ENCODE results near the gene LRBA. TPM values are rescaled to one million over a fixed set of nuclear protein-coding genes. Genes with fewer than 3 reads are reported as not detected.

LRBA gene
- total and polyA plus RNA-seq, 9 of the 15 experiments (the other 6 are each of a cell fraction or from before 2014, with no cell fraction given), result 24.2 to 88.7 (median 59.7) TPM

GRCh38 chr4:150316332-150317205 is 698.5 kb downstream of the LRBA start (continued):
- no peak for TF ChIP-seq FOXP4 (CRISPR knock-in tag; IDR thresholded peaks at IDR 0.05; ENCODE audit: borderline replicate concordance)
- no peak for TF ChIP-seq GATA2 (CRISPR knock-in tag; IDR thresholded peaks at IDR 0.05)
- no peak for TF ChIP-seq RBM34 (IDR thresholded peaks at IDR 0.05; ENCODE audit: borderline replicate concordance, insufficient read depth, low read length)
- no peak for TF ChIP-seq ETS1 (conservative IDR thresholded peaks at IDR 0.05; ENCODE audit: control insufficient read depth, low read depth, low read length)
- TF ChIP-seq NR4A1 (CRISPR knock-in tag; IDR thresholded peaks at IDR 0.05), result no peak
- peak; percentile 93 for TF ChIP-seq NR4A1 (tag; IDR thresholded peaks at IDR 0.05)
- TF ChIP-seq HBP1 (CRISPR knock-in tag; IDR thresholded peaks at IDR 0.05), result no peak
- no peak for TF ChIP-seq ARID4B (CRISPR knock-in tag; IDR thresholded peaks at IDR 0.05)
- no peak for TF ChIP-seq NR2F6 (CRISPR knock-in tag; IDR thresholded peaks at IDR 0.05)
- no peak for TF ChIP-seq PHF21A (IDR thresholded peaks at IDR 0.05; ENCODE audit: borderline replicate concordance, low read depth)
- TF ChIP-seq SIN3A (IDR thresholded peaks at IDR 0.05; ENCODE audit: borderline replicate concordance in 2 of 2, control insufficient read depth in 1 of 2, low read depth in 2 of 2, low read length in 2 of 2), result no peak
- TF ChIP-seq DMBX1 (CRISPR knock-in tag; IDR thresholded peaks at IDR 0.05; ENCODE audit: borderline replicate concordance), result peak; percentile 93
- no peak for TF ChIP-seq TFAM (CRISPR knock-in tag; conservative IDR thresholded peaks at IDR 0.05)
- TF ChIP-seq RNF219 (CRISPR knock-in tag; IDR thresholded peaks at IDR 0.05), result no peak

Data from K562 (cell line).